ENCODE measurements around the gene OPRD1. TPM values are rescaled to one million over a fixed set of nuclear protein-coding genes. Genes with fewer than 3 reads are reported as not detected.

The OPRD1 gene
- total RNA-seq, 1 donor from 2014 or later: not detected

- H3K27me3 ChIP-seq: no peaks in the 10 kb centered on the region
- H3K27ac ChIP-seq: no peak overlapping the region
- H3K4me1 ChIP-seq: peaks cover 21% of the 10 kb centered on the region
- no peak overlapping the region for H3K4me3 ChIP-seq
- no peak for DNase-seq
- H3K9me3 ChIP-seq: no peaks in the 10 kb centered on the region
- peaks cover 4% of the 10 kb centered on the region for H3K36me3 ChIP-seq
- peak; percentile 26 for ATAC-seq
- intact Hi-C loops (cut with DNase I): no loop called here
- no peak for TF ChIP-seq CTCF (IDR thresholded peaks at IDR 0.05)
Measured at GRCh38 chr1:28899267-28899666, 87.3 kb downstream of the OPRD1 start.

GRCh38 chr1:28900562-28900961, 88.6 kb downstream of the OPRD1 start:
- Histone ChIP-seq H3K27me3 (no peaks in the 10 kb centered on the region), H3K27ac (no peak overlapping the region), H3K4me1 (peaks cover 21% of the 10 kb centered on the region), H3K4me3 (no peak overlapping the region), H3K9me3 (no peaks in the 10 kb centered on the region), H3K36me3 (no peaks in the 10 kb centered on the region)
- intact Hi-C loops (cut with DNase I): no loop called here
- no peak for TF ChIP-seq CTCF (IDR thresholded peaks at IDR 0.05)
- ATAC-seq: no peak
- DNase-seq: peak; percentile 7

GRCh38 chr1:28902738-28903137, 90.8 kb downstream of the OPRD1 start:
- Histone ChIP-seq H3K36me3 (no peaks in the 10 kb centered on the region), H3K9me3 (no peaks in the 10 kb centered on the region), H3K4me1 (peaks cover 21% of the 10 kb centered on the region), H3K4me3 (no peak overlapping the region), H3K27me3 (no peaks in the 10 kb centered on the region), H3K27ac (no peak overlapping the region)
- no peak for ATAC-seq
- DNase-seq: no peak
- intact Hi-C loops (cut with DNase I): no loop called here
- no peak for TF ChIP-seq CTCF (IDR thresholded peaks at IDR 0.05)

GRCh38 chr1:28905921-28906666, 94.1 kb downstream of the OPRD1 start:
- Histone ChIP-seq H3K9me3 (no peaks in the 10 kb centered on the region), H3K36me3 (no peaks in the 10 kb centered on the region), H3K4me1 (no peaks in the 10 kb centered on the region), H3K27me3 (no peaks in the 10 kb centered on the region), H3K27ac (no peak overlapping the region), H3K4me3 (no peak overlapping the region)
- no peak for TF ChIP-seq CTCF (IDR thresholded peaks at IDR 0.05)
- DNase-seq: no peak
- no peak for ATAC-seq
- intact Hi-C loops (cut with DNase I): no loop called here

GRCh38 chr1:28909198-28909597, 97.2 kb downstream of the OPRD1 start:
- intact Hi-C loops (cut with DNase I): no loop called here
- TF ChIP-seq CTCF (IDR thresholded peaks at IDR 0.05): no peak

More at GRCh38 chr1:28909198-28909597, 97.2 kb downstream of the OPRD1 start:
- Histone ChIP-seq H3K27ac (no peak overlapping the region), H3K27me3 (no peaks in the 10 kb centered on the region), H3K4me1 (peaks cover 5% of the 10 kb centered on the region), H3K9me3 (no peaks in the 10 kb centered on the region), H3K4me3 (no peak overlapping the region), H3K36me3 (no peaks in the 10 kb centered on the region)
- no peak for DNase-seq
- ATAC-seq: no peak
